Skeletal muscle cell (primary cell): Measurements from ENCODE around the gene MEDAG.
"Not testable (repeated sequence)": the region's sequence is repeated elsewhere in the genome, so short reads cannot be mapped to it uniquely, and the experiment has no call there.

Source experiments
- DNase-seq: peaks from one replicate; pipeline ENCODE4 v3.0.0-alpha.2; 2010; ENCODE audit warnings: low read depth
- H3K4me3 ChIP-seq: 2 replicates; pipeline ENCODE4 v1.5.1; 2011; ENCODE audit warnings: low read depth, mild to moderate bottlenecking, control low read depth, low read length, moderate library complexity

MEDAG gene

DNA sequence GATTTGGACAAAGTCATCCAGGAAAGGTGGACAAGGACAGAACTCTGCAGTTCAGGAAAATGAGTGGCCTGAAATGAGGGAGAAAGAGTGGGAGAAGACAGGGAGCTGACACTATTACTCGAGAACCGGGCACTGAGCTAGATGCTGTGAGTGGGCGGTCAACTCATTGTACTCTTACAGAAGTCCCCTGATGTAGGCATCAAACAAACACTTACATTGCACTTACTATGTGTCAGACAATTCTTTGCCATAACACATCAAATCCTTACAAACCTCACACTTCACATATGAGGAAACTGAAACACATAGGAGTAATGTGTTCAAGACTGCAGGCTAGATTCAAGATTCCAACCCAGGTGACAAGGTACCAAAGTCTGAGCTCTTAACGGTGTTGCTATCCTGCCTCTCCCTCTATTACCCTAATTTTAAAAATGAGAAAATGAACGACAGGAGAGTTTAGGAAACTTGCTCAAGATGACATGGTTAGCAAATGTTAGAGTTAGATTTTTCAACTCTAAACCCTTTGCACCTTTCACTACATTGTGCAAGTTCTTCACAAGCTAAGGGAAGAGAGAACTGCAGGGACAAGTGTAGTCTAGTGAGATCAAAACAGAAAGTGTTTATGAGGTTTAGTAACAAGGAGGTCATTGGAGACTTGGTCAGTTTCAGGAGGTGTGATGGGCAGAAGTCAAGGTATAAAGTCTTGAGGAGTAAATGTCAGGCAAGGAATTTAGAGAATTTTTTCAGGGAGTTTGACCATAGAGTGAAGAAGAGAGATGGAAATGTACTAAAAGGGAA is 4.9 kb upstream of the MEDAG start:
- H3K4me3 ChIP-seq: no peak overlapping the region
- DNase-seq: no peak

- no peak overlapping the region for H3K4me3 ChIP-seq
- DNase-seq: no peak
Observed at GRCh38 chr13:30904043-30904442, 2.0 kb upstream of the MEDAG start.

DNA sequence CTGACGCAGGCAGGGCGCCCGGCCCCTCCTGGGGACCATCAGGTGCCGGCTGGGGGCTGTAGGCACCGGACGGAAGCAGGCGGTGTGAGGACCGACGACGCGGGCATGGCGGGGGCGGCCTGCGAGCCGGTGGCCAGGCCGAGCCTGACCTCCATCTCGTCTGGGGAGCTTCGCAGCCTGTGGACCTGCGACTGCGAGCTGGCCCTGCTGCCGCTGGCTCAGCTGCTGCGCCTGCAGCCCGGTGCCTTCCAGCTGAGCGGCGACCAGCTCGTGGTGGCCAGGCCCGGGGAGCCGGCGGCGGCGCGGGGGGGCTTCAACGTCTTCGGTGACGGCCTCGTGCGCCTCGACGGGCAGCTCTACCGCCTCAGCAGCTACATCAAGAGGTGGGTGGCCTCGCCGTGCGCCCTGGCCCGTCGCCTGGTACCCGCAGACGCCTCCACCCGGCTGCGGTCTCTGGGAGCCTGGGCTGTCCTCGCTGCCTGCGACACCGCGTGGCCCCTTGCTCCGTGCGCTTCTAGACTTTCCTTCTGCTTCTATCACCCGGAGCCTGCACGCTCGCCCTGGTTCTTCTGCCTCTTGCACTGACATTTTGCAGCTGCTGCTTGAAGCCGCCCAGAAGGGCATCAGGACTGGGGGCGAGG is 460 bp downstream of the MEDAG start:
- peak overlapping the region; percentile 37 for H3K4me3 ChIP-seq
- DNase-seq: no peak

GRCh38 chr13:30907121-30907861 is 1.2 kb downstream of the MEDAG start:
- H3K4me3 ChIP-seq: peak overlapping the region; percentile 37
- DNase-seq: no peak

DNA sequence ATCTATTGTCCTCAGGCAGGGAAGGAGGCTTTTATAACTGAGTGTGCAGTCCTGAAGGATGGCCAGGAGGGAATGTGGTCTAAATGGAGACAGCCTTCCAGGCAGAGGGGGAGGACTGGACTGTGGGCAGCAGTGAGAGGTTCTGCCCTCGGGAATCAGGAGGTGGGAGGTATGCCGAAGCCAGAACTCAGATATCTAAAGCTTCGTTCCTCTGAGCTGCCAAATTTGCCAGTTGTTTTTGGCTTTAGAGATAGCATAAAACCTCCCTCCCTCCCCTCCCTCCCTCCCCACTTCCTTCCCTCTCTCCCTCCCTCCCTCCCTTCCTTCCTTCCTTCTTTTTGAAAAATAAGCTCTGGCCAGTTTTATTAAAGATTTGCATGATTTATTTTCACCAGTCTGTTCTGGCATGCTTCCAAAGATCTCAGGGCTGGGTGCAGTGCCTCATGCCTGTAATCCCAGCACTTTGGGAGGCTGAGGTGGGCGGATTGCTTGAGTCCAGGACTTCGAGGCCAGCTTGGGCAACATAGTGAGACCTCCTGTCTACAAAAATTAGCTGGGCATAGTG is 2.4 kb downstream of the MEDAG start:
- peak; percentile 60 for DNase-seq
- peak overlapping the region; percentile 9 for H3K4me3 ChIP-seq

DNA sequence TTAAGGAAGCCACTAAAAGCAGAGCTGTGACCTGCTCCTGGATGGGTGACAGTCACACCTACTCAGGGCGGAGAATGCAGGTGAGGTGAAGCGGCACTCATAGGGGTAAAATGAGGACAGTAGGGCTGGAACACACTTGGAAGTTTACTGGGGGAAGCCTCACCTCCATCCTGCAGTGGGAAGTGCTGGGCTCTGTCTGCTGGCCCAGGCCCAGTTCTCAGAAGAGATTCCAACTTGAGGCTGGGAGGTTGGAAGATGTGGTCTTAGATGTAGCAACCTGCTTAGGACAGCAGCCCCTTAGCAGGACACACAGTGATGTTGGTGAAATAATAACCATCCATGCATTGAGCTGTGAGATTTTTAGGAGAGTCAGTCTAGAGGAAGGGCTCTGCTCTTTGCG is 4.6 kb downstream of the MEDAG start:
- no peak for DNase-seq
- H3K4me3 ChIP-seq: no peak overlapping the region

DNA sequence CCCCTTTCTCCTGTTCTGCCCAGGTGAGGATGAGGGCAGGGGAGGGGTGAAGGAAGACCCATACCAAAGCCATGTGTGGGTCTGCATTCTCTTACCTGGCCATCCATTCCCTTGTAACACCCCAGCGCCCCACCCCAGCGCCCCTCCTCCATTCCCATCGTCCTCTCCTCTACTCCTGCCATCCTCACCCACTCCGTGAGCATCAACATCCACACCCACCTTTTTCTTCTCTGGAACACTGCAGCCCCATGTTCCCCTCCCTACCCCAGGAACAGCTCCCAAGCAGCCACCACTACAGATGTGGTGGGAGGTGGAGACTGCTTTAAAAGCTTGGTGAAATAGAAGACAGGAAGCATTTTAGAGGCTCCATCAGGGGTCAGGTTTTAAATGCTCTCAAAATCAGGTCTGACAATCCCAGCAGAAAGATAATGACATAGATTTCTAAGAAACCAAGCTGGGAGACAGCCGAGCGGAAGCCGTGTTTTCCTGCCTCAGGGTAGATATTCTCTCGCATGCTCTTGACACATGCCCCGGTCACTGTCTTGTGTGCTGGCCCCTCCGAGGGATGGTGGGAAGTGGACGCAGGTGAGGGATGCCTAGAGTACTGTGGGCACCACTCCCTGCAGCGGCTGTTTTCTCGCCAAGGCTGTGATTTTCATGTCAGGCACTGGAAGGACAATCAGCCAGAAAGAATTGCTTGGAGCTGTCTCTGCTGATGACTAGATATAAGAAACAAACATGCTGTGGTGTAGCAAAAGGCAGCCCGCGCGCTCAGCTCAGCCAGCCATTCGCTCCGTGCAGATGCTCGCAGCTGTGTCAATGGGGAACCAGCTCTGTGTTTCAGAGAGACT is 9.8 kb downstream of the MEDAG start:
- H3K4me3 ChIP-seq: no peak overlapping the region
- no peak for DNase-seq

- H3K4me3 ChIP-seq: no peak overlapping the region
- DNase-seq: no peak
Observed at GRCh38 chr13:30916991-30917390, 10.9 kb downstream of the MEDAG start.

GRCh38 chr13:30918662-30919405 is 12.8 kb downstream of the MEDAG start:
- no peak overlapping the region for H3K4me3 ChIP-seq
- no peak for DNase-seq

- H3K4me3 ChIP-seq: no peak overlapping the region
- no peak for DNase-seq
Observed at GRCh38 chr13:30920162-30920909, 14.3 kb downstream of the MEDAG start.

DNA sequence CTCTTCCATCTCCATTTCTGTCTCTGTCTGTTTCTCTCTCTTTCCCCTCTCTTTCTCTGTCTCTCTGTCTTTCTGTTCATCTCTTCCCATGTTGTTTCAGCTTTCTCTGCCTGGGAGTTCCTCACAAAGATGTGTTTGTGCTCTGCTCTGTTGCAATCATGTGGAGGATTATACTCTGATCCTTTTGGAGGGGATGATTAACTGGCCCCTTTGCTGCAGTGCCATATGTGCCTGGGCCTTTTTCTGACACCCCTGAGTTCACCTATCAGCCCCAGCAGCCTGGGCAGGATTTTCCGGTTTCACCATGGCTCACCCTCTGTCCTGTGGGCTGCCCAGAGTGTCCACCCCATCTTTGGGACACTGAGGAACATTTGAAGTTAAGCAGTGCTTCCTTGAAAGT is 17.3 kb downstream of the MEDAG start:
- DNase-seq: no peak
- no peak overlapping the region for H3K4me3 ChIP-seq

- DNase-seq: no peak
- no peak overlapping the region for H3K4me3 ChIP-seq
Observed at GRCh38 chr13:30924721-30925120, 18.6 kb downstream of the MEDAG start.

DNA sequence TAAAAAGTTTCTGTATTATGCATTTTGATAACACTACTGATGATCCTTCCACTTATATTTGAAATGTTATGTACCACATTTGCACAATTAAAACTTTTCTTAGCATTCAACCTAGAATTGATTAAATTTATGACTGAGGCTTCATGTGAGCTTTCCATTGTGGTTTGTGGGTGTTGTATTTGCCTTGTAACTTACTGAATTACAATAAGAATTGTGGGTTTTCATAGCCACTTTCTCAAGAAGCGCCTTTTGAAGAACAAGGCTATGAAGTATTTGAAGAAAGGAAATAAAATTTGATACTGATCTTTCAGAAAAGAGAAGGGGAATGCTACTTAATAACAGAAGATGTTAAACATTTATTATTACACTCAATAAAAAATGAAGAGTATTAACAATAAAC is 19.4 kb downstream of the MEDAG start:
- no peak for DNase-seq
- H3K4me3 ChIP-seq: no peak overlapping the region

DNA sequence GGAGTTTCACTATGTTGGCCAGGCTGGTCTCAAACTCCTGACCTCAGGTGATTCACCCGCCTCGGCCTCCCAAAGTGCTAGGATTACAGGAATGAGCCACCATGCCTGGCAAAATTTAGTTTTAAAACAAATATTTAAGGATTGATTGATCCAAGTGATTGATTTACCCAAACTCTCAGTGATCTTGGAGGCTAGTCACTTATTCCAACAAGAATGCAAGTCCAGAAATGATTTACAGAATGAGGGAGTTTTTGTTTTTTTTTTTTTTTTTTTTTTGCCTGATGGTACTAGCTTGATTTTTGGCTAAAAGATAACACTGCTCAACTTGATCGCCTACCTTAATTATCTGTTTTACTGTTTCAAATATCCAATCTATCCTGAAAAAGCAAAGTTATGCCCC is 20.7 kb downstream of the MEDAG start:
- no peak overlapping the region for H3K4me3 ChIP-seq

GRCh38 chr13:30927188-30927587 is 21.1 kb downstream of the MEDAG start:
- not testable (repeated sequence) for H3K4me3 ChIP-seq, DNase-seq

More for the DNA sequence above, 20.7 kb downstream of the MEDAG start:
- no peak for DNase-seq

DNA sequence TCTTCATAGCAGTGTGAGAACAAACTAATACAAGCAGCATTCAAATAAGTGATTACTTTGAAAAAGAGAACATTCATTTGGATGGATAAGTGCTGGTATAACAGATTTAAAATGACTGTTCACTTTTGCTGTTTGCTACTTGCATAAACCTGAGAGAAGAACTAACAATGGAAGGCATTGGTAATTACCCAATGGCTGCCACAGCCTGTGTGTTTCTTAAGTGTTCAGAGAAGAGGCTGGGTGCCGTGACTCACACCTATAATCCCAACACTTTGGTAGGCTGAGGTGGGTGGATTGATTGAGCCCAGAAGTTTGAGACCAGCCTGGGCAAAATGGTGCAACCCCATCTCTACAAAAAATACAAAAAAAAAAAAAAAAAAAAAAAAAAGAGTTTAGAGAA is 21.5 kb downstream of the MEDAG start:
- no peak for DNase-seq

DNA sequence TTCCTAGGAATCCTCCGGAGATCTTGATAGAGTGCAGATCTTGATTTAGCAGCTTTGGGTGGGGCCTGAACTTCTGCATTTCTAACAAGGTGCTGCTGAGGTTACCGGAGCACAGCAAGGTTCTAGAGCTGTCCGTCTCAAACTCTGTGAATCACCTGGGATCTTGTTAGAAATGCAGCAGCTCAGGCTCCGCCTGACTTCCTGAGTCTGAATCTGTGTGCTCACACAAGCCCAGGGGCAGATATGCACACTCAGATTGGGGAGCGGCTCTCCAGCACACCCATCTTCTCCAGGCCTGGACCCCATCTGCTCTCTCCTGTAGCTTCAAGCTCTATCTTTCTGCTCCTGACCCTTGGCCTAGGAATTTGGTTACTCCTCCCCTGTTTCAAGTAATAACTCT is 22.9 kb downstream of the MEDAG start:
- DNase-seq: no peak

More for the DNA sequence above, 21.5 kb downstream of the MEDAG start:
- no peak overlapping the region for H3K4me3 ChIP-seq

More for the DNA sequence above, 22.9 kb downstream of the MEDAG start:
- H3K4me3 ChIP-seq: no peak overlapping the region
